DMS153 treated with DMSO at 0.1 percent for 48 hours (cell line): ENCODE measurements around the gene AFM.

Experiments used
- DNase-seq: peaks from one replicate; lab custom pipeline; 2025; ENCODE audit not compliant: unreplicated experiment; lab: John Stamatoyannopoulos, UW

The AFM gene, protein sequence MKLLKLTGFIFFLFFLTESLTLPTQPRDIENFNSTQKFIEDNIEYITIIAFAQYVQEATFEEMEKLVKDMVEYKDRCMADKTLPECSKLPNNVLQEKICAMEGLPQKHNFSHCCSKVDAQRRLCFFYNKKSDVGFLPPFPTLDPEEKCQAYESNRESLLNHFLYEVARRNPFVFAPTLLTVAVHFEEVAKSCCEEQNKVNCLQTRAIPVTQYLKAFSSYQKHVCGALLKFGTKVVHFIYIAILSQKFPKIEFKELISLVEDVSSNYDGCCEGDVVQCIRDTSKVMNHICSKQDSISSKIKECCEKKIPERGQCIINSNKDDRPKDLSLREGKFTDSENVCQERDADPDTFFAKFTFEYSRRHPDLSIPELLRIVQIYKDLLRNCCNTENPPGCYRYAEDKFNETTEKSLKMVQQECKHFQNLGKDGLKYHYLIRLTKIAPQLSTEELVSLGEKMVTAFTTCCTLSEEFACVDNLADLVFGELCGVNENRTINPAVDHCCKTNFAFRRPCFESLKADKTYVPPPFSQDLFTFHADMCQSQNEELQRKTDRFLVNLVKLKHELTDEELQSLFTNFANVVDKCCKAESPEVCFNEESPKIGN

GRCh38 chr4:73481358-73481757 lies at the start of gene AFM:
TSS of gene AFM (plus strand) at chr4:73481745. CDS start at chr4:73481776, 31 bp downstream.
- no peak for DNase-seq

DNA sequence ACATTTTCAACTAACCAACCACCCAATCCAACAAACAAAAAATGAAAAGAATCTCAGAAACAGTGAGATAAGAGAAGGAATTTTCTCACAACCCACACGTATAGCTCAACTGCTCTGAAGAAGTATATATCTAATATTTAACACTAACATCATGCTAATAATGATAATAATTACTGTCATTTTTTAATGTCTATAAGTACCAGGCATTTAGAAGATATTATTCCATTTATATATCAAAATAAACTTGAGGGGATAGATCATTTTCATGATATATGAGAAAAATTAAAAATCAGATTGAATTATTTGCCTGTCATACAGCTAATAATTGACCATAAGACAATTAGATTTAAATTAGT lies 49.8 kb upstream of the AFM start:
- no peak for DNase-seq

DNA sequence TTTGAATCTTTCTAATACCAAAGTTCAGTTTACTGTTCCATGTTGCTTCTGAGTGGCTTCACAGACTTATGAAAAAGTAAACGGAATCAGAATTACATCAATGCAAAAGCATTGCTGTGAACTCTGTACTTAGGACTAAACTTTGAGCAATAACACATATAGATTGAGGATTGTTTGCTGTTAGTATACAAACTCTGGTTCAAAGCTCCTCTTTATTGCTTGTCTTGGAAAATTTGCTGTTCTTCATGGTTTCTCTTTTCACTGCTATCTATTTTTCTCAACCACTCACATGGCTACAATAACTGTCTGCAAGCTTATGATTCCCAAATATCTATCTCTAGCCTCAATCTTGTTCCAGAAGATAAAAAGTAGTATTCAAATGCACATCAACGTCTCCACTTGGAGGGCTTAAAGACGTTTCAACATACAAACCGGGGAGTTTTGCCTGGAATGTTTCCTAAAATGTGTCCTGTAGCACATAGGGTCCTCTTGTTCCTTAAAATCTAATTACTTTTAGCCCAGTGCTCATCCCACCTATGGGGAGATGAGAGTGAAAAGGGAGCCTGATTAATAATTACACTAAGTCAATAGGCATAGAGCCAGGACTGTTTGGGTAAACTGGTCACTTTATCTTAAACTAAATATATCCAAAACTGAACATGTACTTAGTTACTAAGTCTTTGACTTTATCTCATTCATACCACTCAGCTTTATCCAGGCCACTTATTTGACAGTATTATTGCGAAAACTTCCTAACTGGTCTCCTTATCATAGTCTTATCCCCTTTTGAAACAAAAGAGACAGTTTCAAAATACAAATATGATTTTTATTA lies 49.2 kb upstream of the AFM start:
- no peak for DNase-seq

- no peak for DNase-seq
Measured at GRCh38 chr4:73433140-73433539, 48.4 kb upstream of the AFM start.

- no peak for DNase-seq
Measured at GRCh38 chr4:73434311-73434710, 47.2 kb upstream of the AFM start.

- DNase-seq, result no peak
Measured at GRCh38 chr4:73435984-73436383, 45.6 kb upstream of the AFM start, which contains the start of gene AFP. TSS of gene AFP (plus strand) at chr4:73436221. CDS start at chr4:73436263, 42 bp downstream.

DNA sequence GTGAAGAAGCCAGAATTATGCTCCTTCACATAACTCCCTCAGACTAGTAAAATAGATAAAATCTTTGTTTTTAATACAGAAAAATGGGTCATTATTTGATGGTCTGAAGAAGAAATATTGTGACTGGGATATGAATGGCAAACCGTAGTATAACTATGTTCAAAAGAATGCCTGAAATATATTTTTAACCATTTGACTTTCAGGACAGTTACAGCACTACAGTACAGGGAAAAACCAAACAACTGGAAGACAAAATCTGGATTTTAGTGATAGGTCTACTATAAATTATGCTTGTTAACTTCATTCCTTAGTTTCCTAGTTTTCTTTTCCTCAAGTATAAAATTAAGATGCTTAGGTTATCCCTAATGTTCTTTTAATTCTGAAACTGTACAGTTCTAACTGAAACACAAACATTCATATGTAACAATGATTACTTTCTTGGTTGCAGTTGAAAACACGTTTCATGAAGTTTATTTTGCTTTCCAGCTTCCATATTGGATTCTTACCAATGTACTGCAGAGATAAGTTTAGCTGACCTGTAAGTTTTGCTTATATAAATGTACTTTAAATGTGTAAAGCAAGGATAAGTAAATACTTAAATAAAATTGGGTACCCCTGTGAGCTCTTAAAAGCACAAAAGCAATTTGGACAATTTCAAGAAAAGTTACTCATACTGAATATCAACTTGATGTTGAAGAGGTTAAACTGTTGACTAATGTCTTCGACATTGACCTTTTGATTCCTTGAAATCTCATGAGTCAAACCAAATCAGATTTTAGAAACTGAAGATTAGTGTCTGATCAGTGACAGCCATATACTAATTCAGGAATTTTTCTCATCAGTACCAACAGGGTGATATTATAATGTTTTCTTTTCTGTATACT lies 44.6 kb upstream of the AFM start:
- DNase-seq, result no peak

GRCh38 chr4:73437558-73437956 lies 44.0 kb upstream of the AFM start:
- DNase-seq, result no peak

- no peak for DNase-seq
Measured at GRCh38 chr4:73438048-73438447, 43.5 kb upstream of the AFM start.

- DNase-seq, result no peak
Measured at GRCh38 chr4:73438582-73439215, 42.8 kb upstream of the AFM start.

DNA sequence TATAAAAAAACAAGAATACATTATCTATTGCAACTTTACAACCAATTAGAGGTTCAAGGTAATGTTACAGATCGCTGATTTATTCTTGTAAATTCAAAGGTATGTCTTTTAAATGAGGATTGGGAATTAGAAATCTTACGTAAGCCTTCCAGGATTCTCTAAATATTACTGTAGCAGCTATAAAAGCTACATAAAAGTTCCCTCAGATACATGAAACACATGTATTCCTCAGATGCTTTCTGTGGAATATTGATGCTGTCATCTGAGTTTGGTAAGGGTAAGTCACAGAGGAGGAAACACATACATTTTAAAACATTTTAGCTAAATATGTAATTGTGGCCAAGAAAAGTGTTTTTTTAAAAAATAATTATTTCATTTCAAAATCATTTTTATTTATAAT lies 42.1 kb upstream of the AFM start:
- no peak for DNase-seq

DNA sequence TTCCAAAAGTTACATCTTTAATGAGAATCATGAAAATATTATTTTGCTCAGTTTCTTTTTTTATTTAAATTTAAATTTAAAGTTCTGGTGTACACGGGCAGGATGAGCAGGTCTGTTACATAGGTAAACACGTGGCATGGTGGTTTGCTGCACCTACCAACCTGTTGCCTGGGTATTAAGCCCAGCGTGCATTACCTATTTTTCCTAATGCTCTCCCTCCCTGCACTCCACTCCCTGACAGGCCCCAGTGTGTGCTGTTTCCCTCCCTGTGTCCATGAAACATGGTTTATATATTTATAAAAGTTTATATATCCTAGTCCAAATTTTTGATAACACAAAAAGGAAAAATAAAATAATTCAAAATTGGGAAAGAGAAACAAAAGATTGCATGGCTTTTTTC lies 41.6 kb upstream of the AFM start:
- no peak for DNase-seq

DNA sequence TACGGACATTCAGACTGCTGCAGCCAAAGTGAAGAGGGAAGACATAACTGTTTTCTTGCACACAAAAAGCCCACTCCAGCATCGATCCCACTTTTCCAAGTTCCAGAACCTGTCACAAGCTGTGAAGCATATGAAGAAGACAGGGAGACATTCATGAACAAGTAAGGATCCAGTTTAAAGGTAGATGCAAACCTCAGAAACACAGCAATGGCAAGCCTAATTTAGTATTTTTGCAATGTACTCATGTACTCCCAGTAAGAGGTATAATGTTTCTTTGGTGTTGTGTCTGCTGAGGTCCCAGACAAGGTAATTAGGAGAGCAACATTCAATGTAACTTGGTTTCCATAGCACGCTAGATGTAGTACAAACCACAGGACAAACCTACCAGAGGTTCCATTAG lies 40.9 kb upstream of the AFM start:
- no peak for DNase-seq

DNA sequence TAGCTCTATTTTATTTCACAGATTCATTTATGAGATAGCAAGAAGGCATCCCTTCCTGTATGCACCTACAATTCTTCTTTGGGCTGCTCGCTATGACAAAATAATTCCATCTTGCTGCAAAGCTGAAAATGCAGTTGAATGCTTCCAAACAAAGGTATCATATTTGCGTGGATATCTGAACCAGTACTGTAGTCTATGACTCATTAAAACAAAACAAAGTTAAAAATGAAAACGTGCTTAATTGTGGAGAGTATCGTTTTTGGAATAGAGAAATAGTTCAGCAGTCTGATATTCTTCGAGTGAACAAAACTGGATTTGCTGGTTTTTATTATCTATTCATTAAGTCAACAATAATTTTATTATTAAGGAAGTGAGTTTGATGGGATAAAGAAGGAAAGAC lies 39.3 kb upstream of the AFM start:
- DNase-seq, result no peak

DNA sequence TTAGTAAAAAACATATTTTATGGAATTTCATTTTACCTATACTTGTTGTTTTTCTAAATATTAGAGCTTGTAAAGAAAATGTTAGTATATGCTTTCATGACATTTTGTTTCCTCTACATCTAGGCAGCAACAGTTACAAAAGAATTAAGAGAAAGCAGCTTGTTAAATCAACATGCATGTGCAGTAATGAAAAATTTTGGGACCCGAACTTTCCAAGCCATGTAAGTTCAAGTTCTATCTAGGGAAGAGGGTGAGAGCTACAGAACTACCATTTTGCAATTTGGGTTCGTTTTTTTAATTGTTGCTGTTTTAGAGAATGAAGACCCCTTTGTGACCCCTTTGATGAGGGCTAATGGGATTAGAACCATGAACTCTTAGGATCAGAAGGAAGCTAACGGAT lies 38.3 kb upstream of the AFM start:
- no peak for DNase-seq

- DNase-seq, result no peak
Measured at GRCh38 chr4:73445383-73446335, 35.9 kb upstream of the AFM start.

- DNase-seq, result peak; percentile 46
Measured at GRCh38 chr4:73446336-73446938, 35.1 kb upstream of the AFM start.

DNA sequence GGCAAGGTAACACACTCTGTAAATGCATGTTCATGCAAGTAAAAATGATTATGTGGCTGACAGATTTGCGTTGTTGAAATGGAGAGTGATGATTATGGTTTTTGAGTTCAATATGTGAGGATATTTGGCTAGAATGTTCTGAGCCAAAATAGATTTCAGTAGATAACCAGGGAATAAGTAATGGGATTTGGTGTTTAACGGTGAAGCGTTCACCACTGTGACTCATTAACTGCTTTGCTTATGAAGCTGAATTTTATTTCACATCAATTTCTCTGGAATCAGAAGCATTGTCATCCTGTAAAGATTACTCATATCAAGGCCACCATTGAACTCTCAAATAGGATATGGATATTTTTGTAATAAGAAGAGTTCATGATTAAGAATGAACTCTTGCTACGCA lies 33.9 kb upstream of the AFM start:
- DNase-seq, result no peak
